Esophagus muscularis mucosa (tissue), 3 donors: ENCODE results near the gene PLEKHS1.

Experiments
- CTCF ChIP-seq, 3 experiments: fragments of 200-600 bp in 2 of 3; fragments of 450-650 bp in 1 of 3; sonication (generic) in 2 of 3; IDR thresholded peaks; one replicate each; pipeline ENCODE4 v1.5.1; 2017 to 2019; ENCODE audit warnings: antibody characterized with exemption in 3 of 3, mild to moderate bottlenecking in 2 of 3, moderate library complexity in 1 of 3
- POLR2A ChIP-seq: fragments of 450-650 bp; IDR thresholded peaks from one replicate; pipeline ENCODE4 v1.6.1; 2017; ENCODE audit warnings: antibody characterized with exemption, moderate library complexity, mild to moderate bottlenecking, low read depth

- no peak for TF ChIP-seq CTCF (IDR thresholded peaks at IDR 0.05)
- no peak for TF ChIP-seq POLR2A
Observed at GRCh38 chr10:113733635-113734034, 17.8 kb upstream of the PLEKHS1 start.
